A673 (cell line): ENCODE measurements around the gene RAB11FIP4.

ENCODE experiments used
- CTCF ChIP-seq: fragments of 300-800, 200-600 bp; sonication (generic); conservative IDR thresholded peaks from 2 replicates; pipeline ENCODE4 v1.5.1; 2017; ENCODE audit warnings: low read depth, mild to moderate bottlenecking, antibody characterized with exemption, low read length, moderate library complexity, mixed read lengths
- EZH2 ChIP-seq: fragments of 200-600 bp; sonication (generic); IDR thresholded peaks from 2 replicates; pipeline ENCODE4 v1.6.1; 2017; ENCODE audit warnings: borderline replicate concordance, low read depth, mild to moderate bottlenecking, mixed read lengths, antibody characterized with exemption, low read length; ENCODE audit not compliant: poor library complexity, severe bottlenecking

DNA sequence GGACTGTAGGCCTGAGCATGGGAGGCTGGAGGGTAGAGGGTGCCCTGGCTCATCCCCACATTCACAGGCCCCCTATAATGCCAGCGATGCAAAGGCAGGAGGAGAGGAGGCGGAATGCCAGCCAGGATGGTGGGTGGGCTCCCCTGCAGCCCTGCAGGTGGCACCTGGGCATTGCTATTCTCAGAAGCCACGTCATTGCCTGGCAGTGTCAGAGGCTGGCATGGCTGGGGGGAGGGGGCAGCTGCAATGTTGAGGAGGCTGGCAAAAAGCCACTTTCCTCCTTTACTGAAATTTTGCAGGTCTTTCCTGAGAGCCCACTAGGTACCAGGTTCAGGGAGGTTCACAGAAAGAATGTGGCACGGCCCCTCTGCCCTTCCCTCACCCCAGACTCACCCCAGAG is 36.2 kb downstream of the RAB11FIP4 start:
- TF ChIP-seq CTCF, result no peak
- no peak for TF ChIP-seq EZH2
